SW 1271 (cell line): ENCODE measurements around the gene GLP2R.

ENCODE experiments used
- DNase-seq, 2 experiments: peaks; one replicate each; lab custom pipeline; 2025; lab: John Stamatoyannopoulos, UW

Gene GLP2R

DNA sequence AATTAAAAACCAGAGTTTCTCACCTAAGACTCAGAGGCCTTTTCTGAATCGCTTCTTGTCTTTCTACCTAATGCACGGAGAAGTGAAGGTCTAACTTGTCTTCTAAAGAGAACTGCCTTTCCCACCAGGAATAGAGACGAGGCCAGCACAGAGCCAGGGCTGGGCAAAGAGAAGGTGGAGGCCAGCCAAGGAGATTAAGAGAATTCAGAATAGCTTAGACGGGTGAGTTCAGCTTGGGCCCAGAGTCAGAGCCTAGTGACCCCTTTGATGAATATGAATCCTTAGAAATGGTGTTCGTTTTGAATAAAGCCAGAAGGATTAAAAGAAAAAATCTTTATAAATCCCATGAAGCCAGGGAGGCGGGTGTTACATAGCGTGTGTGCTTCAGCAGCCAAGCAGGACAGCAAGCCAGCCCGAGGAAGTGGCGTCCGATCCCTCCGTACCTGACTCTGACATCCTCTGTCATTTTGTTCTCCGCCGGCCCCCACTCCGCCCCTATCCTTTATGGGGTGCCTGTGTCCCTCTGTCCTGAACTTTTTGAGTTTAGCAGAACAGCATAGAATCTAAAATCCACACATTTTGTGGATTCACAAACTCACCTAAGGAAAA, 11.3 kb upstream of the GLP2R start:
- no peak for DNase-seq

- DNase-seq = no peak
Measured at GRCh38 chr17:9816472-9816871, 9.3 kb upstream of the GLP2R start.

- DNase-seq = peak; percentile 28 to 69
Measured at GRCh38 chr17:9817086-9817485, 8.6 kb upstream of the GLP2R start.

GRCh38 chr17:9818760-9819159, 7.0 kb upstream of the GLP2R start:
- no peak for DNase-seq

- no peak for DNase-seq
Measured at GRCh38 chr17:9820448-9820847, 5.3 kb upstream of the GLP2R start.

- DNase-seq = no peak
Measured at GRCh38 chr17:9821921-9822320, 3.8 kb upstream of the GLP2R start, which contains the start of gene GSG1L2. TSS of gene GSG1L2 (minus strand) at chr17:9822079. CDS start at chr17:9822071, 8 bp downstream.

DNA sequence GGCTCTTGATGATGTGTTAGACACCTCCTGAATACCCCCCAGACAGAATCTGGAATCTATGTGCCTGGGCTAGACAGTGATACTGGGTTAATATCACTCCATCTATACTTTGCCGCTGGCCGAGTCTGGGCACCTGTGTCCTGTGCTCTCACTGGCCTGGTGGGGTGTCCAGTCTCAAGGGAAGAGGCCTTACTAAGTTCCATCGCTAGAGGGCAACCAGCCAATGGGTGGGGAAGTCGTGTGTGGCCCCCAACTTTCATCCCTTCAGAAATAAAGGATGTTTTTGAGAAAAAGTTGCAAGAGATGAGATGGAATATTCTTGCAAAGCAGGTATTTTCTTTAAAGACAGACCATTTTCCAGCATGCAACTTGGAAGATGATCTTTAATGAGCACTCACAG, 1.6 kb upstream of the GLP2R start:
- DNase-seq = peak in 1 of 2 experiments; percentile 13

DNA sequence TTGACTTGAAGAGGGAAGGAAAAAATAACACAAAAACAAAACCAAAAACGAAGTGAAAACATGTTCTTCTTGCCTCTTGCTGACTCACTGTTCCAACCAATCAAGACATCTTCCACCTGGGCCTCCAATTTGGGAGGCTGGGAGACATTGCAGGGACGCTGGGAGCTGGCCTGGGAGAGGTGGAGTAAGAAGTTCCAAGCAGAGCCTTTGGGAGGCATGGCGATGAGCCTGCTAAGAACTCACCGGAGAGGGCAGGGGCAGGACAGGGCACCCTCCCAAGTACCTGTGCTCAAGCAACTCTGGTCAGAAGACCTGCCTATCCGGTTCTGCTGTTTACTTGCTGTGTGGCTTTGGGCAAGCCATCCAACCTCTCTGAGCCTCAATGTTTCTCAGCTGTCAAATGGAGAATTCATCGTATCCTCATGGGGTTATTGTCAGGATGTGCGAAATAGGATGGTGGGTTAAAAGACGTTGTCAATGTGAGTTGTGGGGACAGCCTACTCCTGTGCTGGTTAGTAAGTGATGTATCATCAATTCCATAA, 856 bp upstream of the GLP2R start:
- DNase-seq = no peak

GRCh38 chr17:9828296-9829295, 2.9 kb downstream of the GLP2R start:
- DNase-seq = no peak

- no peak for DNase-seq
Measured at GRCh38 chr17:9829343-9829742, 3.6 kb downstream of the GLP2R start.

GRCh38 chr17:9830711-9831110, 5.0 kb downstream of the GLP2R start:
- DNase-seq = no peak

DNA sequence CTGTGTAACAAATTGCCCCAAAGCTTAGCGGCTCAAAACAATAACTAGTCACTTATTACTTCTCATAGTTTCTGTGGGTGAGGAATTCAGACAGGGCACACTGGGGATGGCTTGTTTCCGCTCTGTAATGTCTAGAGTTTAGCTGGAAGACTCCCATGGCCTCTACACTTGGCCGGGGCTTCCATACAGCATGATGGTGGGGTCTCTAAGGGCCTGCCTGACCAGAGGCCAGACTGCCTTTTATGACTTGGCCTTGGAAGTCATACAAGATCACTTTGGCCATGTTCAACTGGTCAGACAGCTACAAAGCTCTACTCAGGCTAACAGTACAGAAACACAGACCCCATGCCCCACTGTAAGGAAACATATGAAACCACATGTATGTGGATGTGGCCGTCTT, 8.2 kb downstream of the GLP2R start:
- DNase-seq = no peak

DNA sequence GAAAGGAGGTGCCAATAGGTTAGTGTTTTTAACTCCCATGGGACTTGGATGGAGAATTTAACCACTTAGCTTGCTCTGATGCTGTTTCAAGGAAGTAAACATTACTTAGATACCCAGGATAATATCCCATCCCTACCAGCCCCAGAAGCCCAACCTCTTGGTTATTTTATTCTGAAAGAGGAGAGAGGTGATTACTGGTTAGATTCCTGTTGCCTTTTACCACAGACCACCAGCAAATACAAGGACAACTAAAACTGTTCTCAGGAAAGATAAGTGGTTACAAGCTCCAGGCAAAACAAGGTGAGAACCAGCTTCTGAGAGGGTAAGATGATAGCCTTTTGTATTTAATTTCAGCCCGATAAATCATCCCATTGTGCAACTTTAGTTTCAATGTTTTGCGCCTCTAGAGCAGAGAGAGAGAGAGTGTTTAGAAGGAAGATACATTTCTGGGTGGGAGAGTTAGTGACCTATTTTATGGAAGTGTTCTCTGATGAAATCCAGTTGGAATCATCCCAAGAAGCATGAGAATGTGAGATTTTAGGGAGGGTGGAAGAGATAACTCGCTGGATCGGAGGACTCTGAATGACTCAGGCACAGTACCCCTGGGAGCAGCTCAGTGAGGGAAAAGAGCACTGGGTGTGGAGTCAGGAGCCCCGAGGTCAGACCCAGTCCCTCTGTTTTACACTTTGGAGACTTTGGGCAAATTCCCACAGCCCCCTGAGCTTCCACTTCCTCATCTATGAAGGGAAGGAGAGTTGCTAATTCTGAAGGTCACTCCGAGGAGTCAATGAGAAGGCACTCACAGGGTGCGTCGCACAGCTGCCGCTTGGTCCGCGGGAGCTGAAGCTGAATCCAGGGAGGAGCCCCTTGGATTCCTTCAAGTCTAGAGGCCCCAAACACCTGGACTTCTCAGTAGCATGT, 12.1 kb downstream of the GLP2R start:
- no peak for DNase-seq

DNA sequence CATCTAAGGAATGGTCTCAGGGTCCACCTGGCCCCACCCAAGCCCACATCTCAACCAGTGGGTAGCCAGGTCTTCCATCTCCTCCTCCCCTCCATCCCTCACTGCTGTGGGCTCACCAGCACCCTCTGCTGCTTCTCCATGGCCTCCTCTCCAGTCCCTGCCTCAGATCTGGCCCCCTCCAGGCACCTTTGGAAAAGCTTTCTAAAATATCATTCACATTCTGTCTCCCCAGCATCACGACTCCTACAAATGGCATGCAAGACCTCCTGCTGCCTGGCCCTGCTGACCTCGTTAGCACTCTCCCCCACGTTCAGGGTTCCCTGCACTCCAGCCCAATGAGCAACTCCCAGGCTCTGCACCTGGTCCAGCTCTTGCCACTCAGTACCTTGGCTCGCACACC, 13.7 kb downstream of the GLP2R start:
- DNase-seq = peak; percentile 24 to 35

- no peak for DNase-seq
Measured at GRCh38 chr17:9842057-9842758, 16.5 kb downstream of the GLP2R start.

DNA sequence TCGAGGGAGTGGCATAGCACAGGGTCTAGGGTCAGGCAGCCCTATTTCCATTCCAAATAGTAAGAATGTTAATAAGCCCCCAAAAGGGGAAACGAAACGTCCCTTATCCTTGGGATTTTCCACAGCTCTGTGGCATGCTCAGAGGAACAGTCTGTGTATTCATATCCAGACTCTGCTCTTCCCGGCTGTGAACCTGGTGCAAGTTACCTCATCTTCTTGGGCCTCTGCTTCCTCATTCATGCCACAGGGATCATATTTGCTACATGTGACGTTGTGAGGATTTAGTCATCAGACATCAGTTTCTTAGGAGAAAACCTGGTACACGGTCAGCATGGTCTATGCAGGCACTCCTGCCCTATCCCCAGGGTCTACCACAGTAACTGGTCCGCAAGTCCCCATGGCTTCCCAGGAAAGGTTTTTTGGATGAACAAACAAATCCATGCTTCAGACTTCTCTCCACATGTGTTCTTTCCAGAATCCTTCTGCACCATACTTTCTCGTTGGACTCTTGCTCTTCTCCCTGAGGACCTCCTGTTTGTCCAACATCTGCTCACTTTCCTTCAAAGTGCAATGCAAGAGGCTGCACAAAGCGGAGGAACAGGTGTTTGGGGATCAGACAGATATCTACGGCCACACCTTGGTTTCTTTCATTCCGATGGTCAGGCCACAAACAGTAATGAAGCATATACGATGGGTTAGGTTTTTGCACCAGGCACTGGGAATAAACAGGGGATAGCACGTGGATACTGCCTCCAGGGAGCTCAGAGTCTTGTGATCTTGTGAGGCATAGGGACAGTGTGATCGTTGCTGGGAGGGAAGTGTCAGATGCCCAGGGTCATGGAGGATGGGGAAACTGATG, 17.7 kb downstream of the GLP2R start:
- no peak for DNase-seq

GRCh38 chr17:9844153-9844552, 18.4 kb downstream of the GLP2R start:
- no peak for DNase-seq

- DNase-seq = no peak
Measured at GRCh38 chr17:9845306-9845705, 19.6 kb downstream of the GLP2R start.

- no peak for DNase-seq
Measured at GRCh38 chr17:9850151-9850550, 24.4 kb downstream of the GLP2R start.

- no peak for DNase-seq
Measured at GRCh38 chr17:9854255-9854654, 28.5 kb downstream of the GLP2R start.
